ENCODE data around the gene PROM1. TPM values are rescaled to one million over a fixed set of nuclear protein-coding genes. Genes with fewer than 3 reads are reported as not detected.

The PROM1 gene
- total RNA-seq, 1 donor from 2014 or later = not detected

- DNase-seq (ENCODE audit: extremely low spot score in 2 of 2) = no peak
- Histone ChIP-seq H3K4me1 (peaks cover under 1% of the 10 kb centered on the region), H3K27me3 (no peaks in the 10 kb centered on the region), H3K4me3 (no peak overlapping the region), H3K9me3 (no peaks in the 10 kb centered on the region), H3K36me3 (no peaks in the 10 kb centered on the region), H3K27ac (no peak overlapping the region)
- TF ChIP-seq POLR2A (IDR thresholded peaks at IDR 0.05) (no peak), CTCF (IDR thresholded peaks at IDR 0.05) (no peak), POLR2AphosphoS5 (IDR thresholded peaks at IDR 0.05; ENCODE audit: insufficient read depth in 1 of 2, low read depth in 1 of 2) (no peak)
- intact Hi-C loops (cut with DNase I) = no loop called here
These were observed 88.0 kb downstream of the PROM1 start for GRCh38 chr4:15995826-15996225.

- Histone ChIP-seq H3K27ac (no peak overlapping the region), H3K9me3 (no peaks in the 10 kb centered on the region), H3K4me3 (no peak overlapping the region), H3K27me3 (no peaks in the 10 kb centered on the region), H3K36me3 (no peaks in the 10 kb centered on the region), H3K4me1 (no peaks in the 10 kb centered on the region)
- DNase-seq (ENCODE audit: extremely low spot score in 2 of 2) = no peak
- intact Hi-C loops (cut with DNase I) = no loop called here
- no peak for TF ChIP-seq POLR2A (IDR thresholded peaks at IDR 0.05)
- no peak for TF ChIP-seq POLR2AphosphoS5 (IDR thresholded peaks at IDR 0.05; ENCODE audit: insufficient read depth in 1 of 2, low read depth in 1 of 2)
- no peak for TF ChIP-seq CTCF (IDR thresholded peaks at IDR 0.05)
These were observed 91.7 kb downstream of the PROM1 start for GRCh38 chr4:15992167-15992485.

- H3K27me3 ChIP-seq = no peaks in the 10 kb centered on the region
- TF ChIP-seq POLR2A (IDR thresholded peaks at IDR 0.05) = no peak
- no peak for TF ChIP-seq CTCF (IDR thresholded peaks at IDR 0.05)
- no peak for TF ChIP-seq POLR2AphosphoS5 (IDR thresholded peaks at IDR 0.05; ENCODE audit: insufficient read depth in 1 of 2, low read depth in 1 of 2)
- no peak overlapping the region for H3K27ac ChIP-seq
- no peaks in the 10 kb centered on the region for H3K36me3 ChIP-seq
- H3K4me1 ChIP-seq = no peaks in the 10 kb centered on the region
- no peaks in the 10 kb centered on the region for H3K9me3 ChIP-seq
- intact Hi-C loops (cut with DNase I) = no loop called here
- H3K4me3 ChIP-seq = no peak overlapping the region
- no peak for DNase-seq (ENCODE audit: extremely low spot score in 2 of 2)
These were observed 93.1 kb downstream of the PROM1 start for GRCh38 chr4:15990570-15991285.

GRCh38 chr4:15989424-15989823, 94.4 kb downstream of the PROM1 start:
- Histone ChIP-seq H3K4me1 (no peaks in the 10 kb centered on the region), H3K4me3 (no peak overlapping the region), H3K36me3 (no peaks in the 10 kb centered on the region), H3K9me3 (no peaks in the 10 kb centered on the region), H3K27me3 (no peaks in the 10 kb centered on the region), H3K27ac (no peak overlapping the region)
- TF ChIP-seq CTCF (IDR thresholded peaks at IDR 0.05) = no peak
- TF ChIP-seq POLR2AphosphoS5 (IDR thresholded peaks at IDR 0.05; ENCODE audit: insufficient read depth in 1 of 2, low read depth in 1 of 2) = no peak
- TF ChIP-seq POLR2A (IDR thresholded peaks at IDR 0.05) = no peak
- intact Hi-C loops (cut with DNase I) = no loop called here
- no peak for DNase-seq (ENCODE audit: extremely low spot score in 2 of 2)

- H3K36me3 ChIP-seq = no peaks in the 10 kb centered on the region
- intact Hi-C loops (cut with DNase I) = no loop called here
- H3K4me1 ChIP-seq = no peaks in the 10 kb centered on the region
- H3K4me3 ChIP-seq = no peak overlapping the region
- TF ChIP-seq POLR2AphosphoS5 (IDR thresholded peaks at IDR 0.05; ENCODE audit: insufficient read depth in 1 of 2, low read depth in 1 of 2) (no peak), POLR2A (IDR thresholded peaks at IDR 0.05) (no peak), CTCF (IDR thresholded peaks at IDR 0.05) (no peak)
- DNase-seq (ENCODE audit: extremely low spot score in 2 of 2) = no peak
- H3K27ac ChIP-seq = no peak overlapping the region
- H3K27me3 ChIP-seq = no peaks in the 10 kb centered on the region
- H3K9me3 ChIP-seq = no peaks in the 10 kb centered on the region
These were observed 95.6 kb downstream of the PROM1 start for GRCh38 chr4:15988222-15988621.
